Colonic mucosa (tissue), 4 donors: Measurements from ENCODE around the gene RAB40C. TPM values are rescaled to one million over a fixed set of nuclear protein-coding genes. Genes with fewer than 3 reads are reported as not detected.
A peak's percentile ranks its signal among the peaks of the same experiment; 100 is the strongest.

Experiments
- DNase-seq: peaks from one replicate; pipeline ENCODE4 v3.0.0-alpha.2; 2020
- H3K27ac ChIP-seq: fragments of 200-600 bp; one replicate; pipeline ENCODE4 v1.8.0; 2021
- H3K27me3 ChIP-seq: fragments of 200-600 bp; one replicate; pipeline ENCODE4 v1.8.0; 2021
- H3K36me3 ChIP-seq: fragments of 200-600 bp; one replicate; pipeline ENCODE4 v1.8.0; 2021
- H3K4me1 ChIP-seq: fragments of 200-600 bp; one replicate; pipeline ENCODE4 v1.8.0; 2021; ENCODE audit warnings: mild to moderate bottlenecking
- H3K4me3 ChIP-seq: fragments of 200-600 bp; one replicate; pipeline ENCODE4 v1.8.0; 2021
- H3K9ac ChIP-seq, 2 donors: one replicate each; pipeline ENCODE4 v1.7.0; 2013; ENCODE audit warnings: control low read depth in 2 of 2, low read depth in 2 of 2, low read length in 2 of 2
- H3K9me3 ChIP-seq: fragments of 200-600 bp; one replicate; pipeline ENCODE4 v1.8.0; 2021
- CTCF ChIP-seq: fragments of 200-600 bp; IDR thresholded peaks from one replicate; pipeline ENCODE4 v1.8.0; 2022; ENCODE audit warnings: antibody characterized with exemption, mild to moderate bottlenecking
- intact Hi-C: fragments of 100-400 bp; cut with DNase I; formaldehyde crosslinking; loops from one replicate; pipeline ENCODE4 v1.14.1; 2022
- total RNA-seq, 2 donors: library from RNA; stranded (reverse); fragmentation: NEBNext Ultra II Directional in 1 of 2; extraction: Animal tissue kit (Norgen Biotek cat#: 25700) in 1 of 2; gene quantifications; one replicate each; pipeline ENCODE4 v1.2.1, GENCODE V29; 2021
- donor health status: healthy.
- donor health status: DM: no; HTN: no; CAD: no.
- donor health status: DM: no; HTN: no; CAD: no.

RAB40C gene
- total RNA-seq, 2 donors from 2014 or later: 34.9 to 38.5 TPM

GRCh38 chr16:644556-644955 lies 54.7 kb downstream of the RAB40C start:
- Histone ChIP-seq H3K9ac (peak overlapping the region; percentile 12 to 95), H3K27me3 (no peaks in the 10 kb centered on the region), H3K27ac (peak overlapping the region; percentile 80), H3K36me3 (no peaks in the 10 kb centered on the region), H3K4me3 (no peak overlapping the region), H3K4me1 (peaks cover 34% of the 10 kb centered on the region), H3K9me3 (no peaks in the 10 kb centered on the region)
- DNase-seq: no peak
- intact Hi-C loops: no loop called here
- TF ChIP-seq CTCF: no peak

GRCh38 chr16:645852-646678 lies 56.2 kb downstream of the RAB40C start:
- H3K9me3 ChIP-seq: no peaks in the 10 kb centered on the region
- H3K27ac ChIP-seq: peak overlapping the region; percentile 80
- peaks cover 40% of the 10 kb centered on the region for H3K4me1 ChIP-seq
- peak overlapping the region; percentile 9 for H3K4me3 ChIP-seq
- H3K9ac ChIP-seq: peak overlapping the region; percentile 80 to 95
- intact Hi-C loops: no loop called here
- no peak for DNase-seq
- no peaks in the 10 kb centered on the region for H3K36me3 ChIP-seq
- no peaks in the 10 kb centered on the region for H3K27me3 ChIP-seq
- TF ChIP-seq CTCF: no peak

GRCh38 chr16:646679-647172 lies 56.9 kb downstream of the RAB40C start:
- peaks cover 40% of the 10 kb centered on the region for H3K4me1 ChIP-seq
- H3K36me3 ChIP-seq: no peaks in the 10 kb centered on the region
- no peaks in the 10 kb centered on the region for H3K27me3 ChIP-seq
- no peak for DNase-seq
- peak overlapping the region; percentile 80 for H3K27ac ChIP-seq
- peak overlapping the region; percentile 80 to 95 for H3K9ac ChIP-seq
- peak overlapping the region; percentile 9 for H3K4me3 ChIP-seq
- no peaks in the 10 kb centered on the region for H3K9me3 ChIP-seq
- no peak for TF ChIP-seq CTCF
- intact Hi-C loops: no loop called here

GRCh38 chr16:647173-647902 lies 57.5 kb downstream of the RAB40C start:
- Histone ChIP-seq H3K36me3 (no peaks in the 10 kb centered on the region), H3K9ac (peak overlapping the region; percentile 80 to 95), H3K4me1 (peaks cover 40% of the 10 kb centered on the region), H3K27ac (peak overlapping the region; percentile 80), H3K27me3 (no peaks in the 10 kb centered on the region), H3K4me3 (no peak overlapping the region), H3K9me3 (no peaks in the 10 kb centered on the region)
- intact Hi-C loops: no loop called here
- TF ChIP-seq CTCF: no peak
- peak; percentile 61 for DNase-seq

GRCh38 chr16:648071-648780 lies 58.4 kb downstream of the RAB40C start:
- Histone ChIP-seq H3K9me3 (no peaks in the 10 kb centered on the region), H3K36me3 (no peaks in the 10 kb centered on the region), H3K4me1 (peaks cover 33% of the 10 kb centered on the region), H3K27ac (peak overlapping the region; percentile 80), H3K4me3 (peak overlapping the region; percentile 97), H3K27me3 (no peaks in the 10 kb centered on the region), H3K9ac (peak overlapping the region; percentile 82 to 95)
- DNase-seq: peak; percentile 87
- TF ChIP-seq CTCF: peak; percentile 44
- intact Hi-C loops: no loop called here
